A549 (cell line): ENCODE results near the gene HDDC2.

Experiments
- CTCF ChIP-seq: fragments of >200 bp; sonication (Bioruptor Twin); formaldehyde crosslinking; IDR thresholded peaks from 3 replicates; pipeline ENCODE4 v1.5.1; 2016
- EP300 ChIP-seq, 2 experiments: fragments of >200 bp; sonication (Bioruptor Twin); formaldehyde crosslinking; IDR thresholded peaks; 2 replicates in 1 of 2; 3 replicates in 1 of 2; pipeline ENCODE4 v1.6.1; 2016 to 2017

GRCh38 chr6:125341460-125341859 is 39.7 kb upstream of the HDDC2 start:
- no peak for TF ChIP-seq EP300 (IDR thresholded peaks at IDR 0.05)
- TF ChIP-seq CTCF, result no peak
